ENCODE data around the gene SVIL.
"Not testable (repeated sequence)": the region's sequence is repeated elsewhere in the genome, so short reads cannot be mapped to it uniquely, and the experiment has no call there.

Gene SVIL

GRCh38 chr10:29624357-29624756, 10.4 kb downstream of the SVIL start:
- in situ Hi-C loops (cut with HindIII; ENCODE audit: low sequenced_read_pairs): not testable (repeated sequence)

- in situ Hi-C loops (cut with HindIII; ENCODE audit: low sequenced_read_pairs): no loop called here
Measured at GRCh38 chr10:29623797-29624196, 11.0 kb downstream of the SVIL start.

DNA sequence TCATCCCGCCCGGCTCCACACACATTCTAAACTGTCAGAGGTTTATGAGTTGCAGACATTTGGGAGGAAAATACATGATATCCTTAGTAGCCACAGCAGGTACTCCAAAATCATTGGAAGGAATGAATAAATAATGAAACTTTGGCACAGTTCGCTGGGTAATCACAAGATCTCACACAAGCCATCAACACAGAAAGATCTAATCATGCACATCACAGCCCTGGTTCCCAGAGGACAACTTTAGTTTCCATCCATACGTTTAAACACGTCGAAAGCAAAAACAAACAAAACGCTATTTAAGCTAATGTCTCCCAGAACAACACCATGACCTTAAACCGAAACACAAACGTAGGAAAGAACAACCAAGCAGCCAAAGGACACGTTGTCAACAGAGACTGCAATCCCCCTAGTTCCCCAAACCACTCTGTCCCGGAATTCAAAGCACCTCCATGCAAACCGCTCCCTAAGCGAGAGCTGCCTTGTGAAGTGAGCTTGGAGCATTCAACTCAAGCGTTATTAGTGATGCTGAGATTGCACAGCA, 12.3 kb downstream of the SVIL start:
- in situ Hi-C loops (cut with HindIII; ENCODE audit: low sequenced_read_pairs): no loop called here

DNA sequence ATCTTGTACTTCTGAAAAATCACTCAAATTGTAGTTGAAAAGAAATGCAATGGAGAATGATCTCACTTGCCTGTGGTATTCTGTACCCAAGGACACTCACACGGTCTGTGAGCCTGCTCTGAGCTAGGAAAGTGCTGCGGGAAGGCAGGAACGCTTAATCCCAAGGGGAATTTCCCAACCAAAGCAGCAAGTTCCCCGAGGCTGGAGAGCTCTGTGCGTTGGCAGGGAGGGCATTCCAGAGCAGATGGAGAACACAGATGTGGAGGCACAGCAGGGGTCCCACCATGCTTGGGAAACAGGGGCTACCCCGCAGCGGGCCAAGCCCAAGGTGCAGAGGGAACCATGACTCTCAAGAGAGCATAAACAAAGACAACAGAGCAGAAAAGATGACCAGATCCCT, 13.6 kb downstream of the SVIL start:
- in situ Hi-C loops (cut with HindIII; ENCODE audit: low sequenced_read_pairs): no loop called here

- in situ Hi-C loops (cut with HindIII; ENCODE audit: low sequenced_read_pairs): no loop called here
Measured at GRCh38 chr10:29620112-29620690, 14.6 kb downstream of the SVIL start.

GRCh38 chr10:29619241-29619669, 15.5 kb downstream of the SVIL start:
- in situ Hi-C loops (cut with HindIII; ENCODE audit: low sequenced_read_pairs): no loop called here

GRCh38 chr10:29618341-29619171, 16.2 kb downstream of the SVIL start:
- in situ Hi-C loops (cut with HindIII; ENCODE audit: low sequenced_read_pairs): no loop called here

GRCh38 chr10:29617880-29618340, 16.9 kb downstream of the SVIL start:
- in situ Hi-C loops (cut with HindIII; ENCODE audit: low sequenced_read_pairs): no loop called here

- in situ Hi-C loops (cut with HindIII; ENCODE audit: low sequenced_read_pairs): no loop called here
Measured at GRCh38 chr10:29616542-29616941, 18.2 kb downstream of the SVIL start.

DNA sequence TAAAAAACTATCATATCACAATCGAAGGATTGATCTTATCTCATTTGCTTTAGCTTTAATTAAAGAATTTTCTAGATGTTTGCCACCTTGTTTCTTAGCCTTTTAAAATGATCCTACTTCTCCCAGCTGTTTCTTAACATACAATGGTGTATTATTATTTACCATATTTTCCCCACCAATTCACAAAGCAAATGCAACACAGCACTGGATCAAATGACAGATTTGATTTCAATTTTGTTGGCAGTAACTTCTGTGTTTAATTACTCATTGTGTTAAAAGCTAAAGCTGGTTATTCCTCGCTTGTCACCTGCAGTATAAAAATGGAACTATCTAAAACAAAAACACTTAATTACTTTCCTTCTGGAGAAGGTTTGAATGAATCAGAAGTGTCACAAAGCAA, 19.6 kb downstream of the SVIL start:
- in situ Hi-C loops (cut with HindIII; ENCODE audit: low sequenced_read_pairs): no loop called here

DNA sequence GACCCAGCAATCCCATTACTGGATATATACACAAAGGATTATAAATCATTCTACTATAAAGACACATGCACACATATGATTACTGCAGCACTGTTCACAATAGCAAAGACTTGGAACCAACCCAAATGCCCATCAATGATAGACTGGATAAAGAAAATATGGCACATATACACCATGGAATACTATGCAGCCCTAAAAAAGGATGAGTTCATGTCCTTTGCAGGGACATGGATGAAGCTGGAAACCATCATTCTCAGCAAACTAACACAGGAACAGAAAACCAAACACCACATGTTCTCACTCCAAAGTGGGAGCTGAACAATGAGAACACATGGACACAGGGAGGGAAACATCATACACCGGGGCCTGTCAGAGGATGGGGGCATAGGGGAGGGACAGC, 20.5 kb downstream of the SVIL start:
- in situ Hi-C loops (cut with HindIII; ENCODE audit: low sequenced_read_pairs): not testable (repeated sequence)

DNA sequence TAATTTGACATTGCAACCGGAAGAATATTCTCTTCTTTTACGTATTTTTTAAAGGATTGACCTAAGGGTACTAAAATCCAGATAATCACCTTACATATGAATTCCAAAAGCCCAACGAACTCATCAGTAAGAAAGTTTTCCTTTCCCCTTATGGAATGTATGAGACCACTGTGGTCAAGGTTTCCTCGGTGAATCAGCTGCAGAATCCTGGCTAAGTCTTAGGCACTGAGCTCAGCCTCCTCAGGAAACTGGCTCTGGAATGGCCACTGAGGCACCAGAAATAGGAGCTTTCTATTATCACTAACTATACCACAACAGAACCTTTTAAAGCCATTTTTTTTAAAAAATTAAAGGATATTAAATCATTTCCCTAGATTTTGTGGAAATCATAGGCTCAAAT, 21.0 kb downstream of the SVIL start:
- in situ Hi-C loops (cut with HindIII; ENCODE audit: low sequenced_read_pairs): no loop called here

DNA sequence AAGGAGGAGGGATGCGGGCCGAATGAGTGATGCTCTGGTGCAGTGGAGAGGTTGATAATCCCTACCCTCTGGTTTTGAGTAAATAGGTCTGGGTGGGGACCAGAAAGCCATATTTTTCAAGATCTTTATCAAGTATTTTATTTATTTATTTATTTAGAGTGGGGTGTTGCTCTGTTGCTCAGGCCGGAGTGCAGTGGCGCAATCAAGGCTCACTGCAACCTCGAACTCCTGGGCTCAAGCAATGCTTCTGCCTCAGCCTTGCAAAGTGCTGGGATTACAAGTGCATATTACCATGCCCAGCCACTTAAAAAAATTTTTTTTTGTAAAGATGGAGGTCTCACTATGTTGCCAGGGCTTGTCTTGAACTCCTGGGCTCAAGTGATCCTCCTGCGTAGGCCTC, 21.6 kb downstream of the SVIL start:
- in situ Hi-C loops (cut with HindIII; ENCODE audit: low sequenced_read_pairs): no loop called here

GRCh38 chr10:29612657-29613056, 22.1 kb downstream of the SVIL start:
- in situ Hi-C loops (cut with HindIII; ENCODE audit: low sequenced_read_pairs): no loop called here

DNA sequence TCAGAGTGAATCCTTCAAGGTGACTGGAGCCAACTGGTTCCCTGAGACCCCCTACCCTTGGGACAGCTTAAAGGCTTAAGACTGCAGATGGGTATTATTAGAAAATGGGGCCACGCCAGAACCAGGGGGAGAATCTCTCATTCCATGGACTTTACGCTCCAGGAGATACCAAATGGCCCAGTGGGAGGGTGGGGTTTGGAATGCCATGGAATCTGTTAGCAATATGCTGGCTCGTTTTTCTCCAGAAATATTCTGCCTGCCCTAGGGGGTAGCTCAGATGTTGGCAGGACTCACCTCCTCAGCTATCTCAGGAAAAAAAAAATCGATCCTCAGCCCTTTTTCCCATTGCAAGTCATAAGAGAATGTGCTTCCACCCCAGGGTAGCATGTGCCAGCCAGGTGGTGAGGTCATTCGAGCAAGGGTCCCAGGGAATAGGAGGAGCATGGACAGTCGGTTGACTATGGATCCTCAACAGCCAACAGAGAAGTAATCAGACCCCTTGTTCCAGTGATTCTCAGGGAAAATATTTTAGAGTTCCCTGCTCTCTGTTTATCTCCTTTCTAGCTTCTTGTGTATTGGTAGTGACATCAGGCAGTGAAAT, 22.9 kb downstream of the SVIL start:
- in situ Hi-C loops (cut with HindIII; ENCODE audit: low sequenced_read_pairs): no loop called here

DNA sequence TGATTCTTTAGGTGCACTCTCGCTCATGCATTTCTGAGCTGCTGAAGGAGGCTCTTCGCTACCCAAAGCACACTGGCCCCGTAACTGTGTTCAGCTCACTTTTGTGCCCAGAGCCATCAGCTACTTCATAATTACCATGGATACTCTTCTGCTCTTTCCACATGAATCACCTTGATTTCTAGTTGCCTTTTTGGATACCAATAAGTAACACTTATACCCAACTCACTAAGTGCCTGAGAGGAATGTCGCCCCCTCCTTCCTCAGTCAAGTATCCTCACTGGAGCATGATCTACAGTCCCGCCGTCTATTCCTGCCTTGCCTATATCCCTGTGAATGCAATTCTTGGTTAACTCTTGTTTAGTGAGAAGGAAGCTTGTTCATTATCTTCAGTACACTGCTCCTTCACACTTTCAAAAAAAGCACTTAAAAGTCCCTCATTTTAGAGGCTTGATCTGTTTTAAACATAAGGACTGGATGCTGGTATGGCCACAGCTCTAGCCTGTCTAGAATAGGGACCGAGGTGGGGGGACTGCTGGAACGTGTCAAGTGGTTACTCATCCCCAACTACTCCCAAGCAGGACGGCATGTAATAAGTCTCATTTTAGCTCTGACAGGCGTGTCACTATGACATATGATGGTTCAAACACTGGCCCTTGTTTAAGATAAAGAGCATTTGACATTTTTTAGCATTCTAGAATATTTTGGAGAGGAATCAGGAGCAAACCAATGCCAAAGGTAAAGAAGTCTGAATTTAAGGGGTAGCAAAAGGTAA, 23.7 kb downstream of the SVIL start:
- in situ Hi-C loops (cut with HindIII; ENCODE audit: low sequenced_read_pairs): no loop called here

GRCh38 chr10:29610331-29610730, 24.4 kb downstream of the SVIL start:
- in situ Hi-C loops (cut with HindIII; ENCODE audit: low sequenced_read_pairs): not testable (repeated sequence)

DNA sequence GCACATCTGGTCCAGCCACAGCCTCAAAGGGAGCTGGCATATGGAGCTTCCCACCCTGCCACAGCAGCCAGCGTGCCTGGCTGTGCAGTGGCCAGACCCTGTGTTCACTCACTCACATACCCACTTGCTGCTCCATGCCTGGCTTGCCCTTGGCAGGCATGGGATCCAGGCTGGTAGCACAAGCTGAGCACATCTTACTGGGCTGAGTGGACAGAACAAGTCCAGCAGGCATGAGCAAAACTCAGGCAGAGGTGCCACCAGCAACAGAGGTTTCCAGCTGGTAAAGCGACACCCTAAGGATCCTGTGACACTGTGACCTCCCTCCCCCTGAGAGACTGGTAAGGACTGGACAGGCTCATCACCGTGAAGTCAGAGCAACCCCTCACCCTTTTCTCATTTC, 25.1 kb downstream of the SVIL start:
- in situ Hi-C loops (cut with HindIII; ENCODE audit: low sequenced_read_pairs): no loop called here

DNA sequence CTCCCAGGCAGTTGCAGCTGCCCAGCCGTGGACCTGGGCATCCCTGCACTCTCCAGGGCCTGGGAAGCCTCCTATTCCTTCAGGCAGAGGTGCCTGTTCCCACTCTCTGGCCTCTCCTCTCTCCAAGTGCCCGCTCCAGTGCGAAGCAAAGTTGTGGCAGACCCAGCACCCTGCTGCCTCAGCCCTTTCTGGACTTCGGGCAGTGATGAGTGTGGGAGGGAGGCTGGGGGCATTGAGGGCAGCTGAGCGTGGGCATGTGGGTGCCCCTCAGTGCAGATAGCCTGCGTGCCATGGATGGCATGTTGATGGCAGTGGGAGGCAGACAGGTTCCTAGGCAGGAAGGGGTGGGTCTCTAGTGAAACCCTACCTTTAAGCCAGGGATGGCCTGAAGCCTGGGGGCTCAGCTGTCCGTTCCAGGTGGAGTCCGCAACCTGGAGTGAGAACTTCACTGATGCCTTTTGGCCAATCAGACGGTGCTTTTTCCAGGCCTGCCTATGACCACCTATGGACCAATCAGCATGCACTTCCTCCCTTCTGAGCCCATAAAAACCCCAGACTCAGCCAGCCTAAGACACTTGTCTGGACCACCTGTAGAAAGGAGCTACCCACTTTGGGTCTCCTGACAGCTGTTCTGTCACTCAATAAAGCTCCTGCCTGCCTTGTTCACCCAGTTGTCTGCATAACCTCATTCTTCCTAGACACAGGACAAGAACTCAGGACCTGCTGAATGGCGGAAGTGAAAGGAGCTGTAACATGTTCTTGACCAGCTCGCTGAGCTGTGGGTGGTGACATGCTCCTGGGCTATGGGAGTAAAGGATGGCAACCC, 26.1 kb downstream of the SVIL start:
- in situ Hi-C loops (cut with HindIII; ENCODE audit: low sequenced_read_pairs): no loop called here

DNA sequence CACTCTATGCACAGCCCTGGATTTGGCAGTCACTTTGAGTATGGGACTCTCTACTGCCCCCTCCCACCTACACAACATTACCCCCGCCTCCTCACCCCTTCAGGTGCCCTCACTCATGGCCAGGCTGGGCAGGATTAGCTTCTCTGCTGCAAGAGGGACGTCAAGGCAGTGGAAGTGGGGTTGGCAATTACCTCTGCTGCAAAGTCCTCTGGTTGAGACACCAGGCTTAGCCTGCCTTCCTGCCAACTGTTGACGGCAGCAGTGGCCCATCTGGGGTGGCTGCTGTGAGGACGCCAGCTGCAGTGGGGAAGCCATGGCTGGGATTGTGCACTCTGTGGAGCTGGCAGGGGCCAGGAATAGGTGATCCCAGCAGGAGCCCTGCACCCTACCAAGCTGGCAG, 26.7 kb downstream of the SVIL start:
- in situ Hi-C loops (cut with HindIII; ENCODE audit: low sequenced_read_pairs): no loop called here

Data from endothelial cell of hepatic sinusoid (primary cell).